Sciatic nerve (tissue), 2 donors: ENCODE data around the gene ADGRL1. TPM values are rescaled to one million over a fixed set of nuclear protein-coding genes. Genes with fewer than 3 reads are reported as not detected.

ENCODE experiments used
- ATAC-seq: fragments of 200-7000 bp; cut with Tn5 transposase; one replicate; pipeline ENCODE4 v1.9.1; 2020; ENCODE audit warnings: mild to moderate bottlenecking, moderate library complexity
- DNase-seq: peaks from one replicate; pipeline ENCODE4 v3.0.0-alpha.2; 2020; ENCODE audit warnings: low spot score
- intact Hi-C: fragments of 100-400 bp; cut with DNase I; formaldehyde crosslinking; loops from one replicate; pipeline ENCODE4 v1.14.2; 2022
- total RNA-seq: library from RNA; stranded (reverse); fragmentation: NEBNext Ultra II Directional; extraction: Animal tissue kit (Norgen Biotek cat#: 25700); gene quantifications from one replicate; pipeline ENCODE4 v1.2.1, GENCODE V29; 2021
- donor health status: DM: no; HTN: no; CAD: no.
- donor health status: DM: no; HTN: no; CAD: no.

Gene ADGRL1
- total RNA-seq, 1 donor from 2014 or later = 11.8 TPM

DNA sequence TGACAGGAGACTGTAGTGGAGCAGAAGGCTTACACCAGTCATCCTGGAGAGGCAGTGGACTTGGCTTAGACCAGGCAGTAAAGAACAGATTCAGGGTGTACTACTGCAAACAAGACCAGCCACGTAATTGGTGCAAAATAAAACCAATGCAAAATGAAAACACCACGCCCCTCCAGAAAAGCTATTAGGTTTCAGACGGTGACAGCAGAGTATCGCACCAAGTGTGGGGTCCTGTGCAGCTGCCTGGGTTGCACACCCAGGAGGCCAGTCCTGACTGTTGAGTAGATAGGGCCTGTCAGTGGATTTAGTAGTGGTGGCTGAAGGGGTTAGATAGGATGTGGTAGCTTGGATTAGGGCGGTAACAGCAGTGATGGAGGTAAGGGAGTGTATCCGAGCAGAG, 83.0 kb downstream of the ADGRL1 start:
- no peak for DNase-seq
- no peak for ATAC-seq
- intact Hi-C loops = no loop called here

DNA sequence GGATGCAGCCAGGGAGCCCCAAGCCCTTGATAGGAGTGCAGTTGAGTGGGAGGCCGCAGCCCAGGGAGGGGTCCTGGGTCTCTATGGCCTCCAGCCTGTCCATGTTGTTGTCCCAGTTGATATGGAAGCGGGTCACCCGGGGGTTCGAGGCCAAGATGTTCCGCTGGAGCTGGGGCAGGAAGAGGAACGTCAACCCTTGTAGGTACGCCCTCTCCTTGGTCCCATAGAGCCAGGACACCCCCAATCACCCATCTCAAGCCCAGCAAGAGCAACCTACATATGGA, 85.5 kb downstream of the ADGRL1 start:
- intact Hi-C loops = no loop called here
- ATAC-seq (no peak), DNase-seq (no peak)

DNA sequence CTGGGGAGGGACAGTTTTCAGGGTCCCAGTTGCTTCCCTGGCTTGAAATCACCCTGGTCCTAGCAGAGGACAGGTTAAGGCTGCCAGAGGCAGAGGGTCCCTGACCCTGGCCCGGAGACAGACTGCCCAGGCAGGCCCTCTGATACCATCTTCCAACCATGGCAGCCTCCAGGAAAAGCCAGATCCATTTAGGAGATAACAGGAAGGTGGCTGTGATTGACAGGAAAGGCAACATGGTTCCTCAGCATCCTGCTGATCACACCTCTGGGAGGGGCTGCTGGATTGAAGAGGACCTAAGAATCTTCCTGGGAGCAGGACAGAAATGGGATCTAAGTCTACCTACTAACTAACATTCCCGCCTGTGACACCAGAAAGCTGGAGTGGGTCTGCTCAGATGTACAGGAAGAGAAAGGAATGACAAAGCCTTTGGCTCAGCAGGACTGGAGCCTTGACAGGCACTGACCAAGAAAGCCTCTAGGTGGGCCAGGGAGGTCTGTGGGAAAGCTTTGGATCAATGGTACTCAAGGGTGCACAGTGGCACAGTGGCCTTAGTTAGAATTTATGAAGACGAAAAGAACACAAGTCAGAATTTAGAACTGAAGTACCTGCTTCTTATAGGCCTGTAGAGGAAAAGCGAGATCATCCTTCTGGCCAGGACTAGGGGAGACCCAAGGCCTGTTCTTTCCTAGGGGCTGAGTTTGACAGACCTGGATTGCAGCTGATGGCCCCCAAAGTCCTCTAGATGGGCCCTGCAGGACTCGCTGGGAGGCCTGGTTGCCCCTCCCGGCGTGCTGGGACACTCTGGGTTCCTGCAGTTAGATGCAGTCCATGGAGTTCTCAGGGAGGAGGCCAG, 86.1 kb downstream of the ADGRL1 start:
- intact Hi-C loops = no loop called here
- DNase-seq (no peak), ATAC-seq (no peak)

DNA sequence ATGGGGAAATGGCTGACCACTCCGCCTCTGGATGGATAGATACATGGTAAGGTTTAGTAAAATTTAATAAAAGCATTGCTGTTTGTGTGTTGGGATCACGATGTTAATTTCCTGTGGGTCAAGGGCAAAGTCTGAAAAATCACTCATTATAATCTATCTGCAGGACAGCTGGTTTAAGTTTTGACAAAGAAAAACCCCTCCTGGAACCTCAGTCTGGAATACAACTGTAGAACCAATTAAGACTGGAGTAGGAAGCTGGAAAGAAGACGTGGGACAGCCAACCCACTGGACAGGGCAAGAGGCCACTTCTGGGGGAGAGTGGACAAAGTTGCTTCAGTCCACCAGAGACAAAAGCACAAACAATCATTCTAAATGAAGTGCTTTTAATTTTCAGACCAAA, 86.8 kb downstream of the ADGRL1 start:
- intact Hi-C loops = no loop called here
- DNase-seq (no peak), ATAC-seq (no peak)

DNA sequence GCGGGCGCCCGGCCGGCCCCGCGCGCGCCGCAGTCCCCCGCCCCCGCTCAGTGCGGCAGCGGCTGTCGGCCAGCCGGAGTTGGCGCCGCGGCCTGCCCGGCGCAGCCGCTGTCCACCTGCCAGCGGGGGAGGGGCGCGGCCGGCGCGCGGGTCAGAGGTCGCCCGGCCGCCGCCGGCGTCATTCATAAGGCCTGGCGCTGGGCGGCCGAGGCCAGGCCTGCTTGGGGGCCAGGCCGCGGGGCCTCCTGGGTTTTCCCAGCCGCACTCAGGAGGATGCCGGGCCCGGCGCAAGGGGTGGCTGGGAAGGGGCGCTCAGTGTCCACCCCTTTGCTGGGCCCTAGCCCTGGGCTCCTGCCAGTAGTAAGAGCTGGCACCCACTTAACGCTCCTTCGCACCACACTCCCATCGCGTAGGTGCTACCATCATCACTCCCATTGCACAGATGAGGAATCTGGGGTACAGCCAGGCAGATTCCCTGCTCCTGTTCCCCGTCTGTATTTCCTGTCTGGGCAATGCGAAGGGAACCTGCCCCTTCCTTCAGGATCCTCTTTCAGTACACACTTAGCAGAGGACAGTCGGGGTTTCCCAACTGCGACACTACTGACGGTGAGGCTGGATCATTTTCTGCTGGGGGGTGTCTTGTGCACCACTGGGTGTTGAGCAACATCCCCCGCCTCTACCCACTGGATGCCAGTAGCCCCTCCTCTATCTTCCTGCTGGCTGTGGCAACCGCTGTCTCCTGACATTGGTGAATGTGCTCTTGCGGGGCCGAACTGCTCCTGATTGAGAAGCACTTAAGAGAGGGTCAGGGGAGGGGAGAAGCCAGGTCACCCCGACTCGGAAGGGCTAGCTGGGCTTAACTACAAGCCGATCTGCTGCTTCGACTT, 87.6 kb downstream of the ADGRL1 start:
- peak; percentile 78 for ATAC-seq
- DNase-seq = peak; percentile 86
- intact Hi-C loops = no loop called here

DNA sequence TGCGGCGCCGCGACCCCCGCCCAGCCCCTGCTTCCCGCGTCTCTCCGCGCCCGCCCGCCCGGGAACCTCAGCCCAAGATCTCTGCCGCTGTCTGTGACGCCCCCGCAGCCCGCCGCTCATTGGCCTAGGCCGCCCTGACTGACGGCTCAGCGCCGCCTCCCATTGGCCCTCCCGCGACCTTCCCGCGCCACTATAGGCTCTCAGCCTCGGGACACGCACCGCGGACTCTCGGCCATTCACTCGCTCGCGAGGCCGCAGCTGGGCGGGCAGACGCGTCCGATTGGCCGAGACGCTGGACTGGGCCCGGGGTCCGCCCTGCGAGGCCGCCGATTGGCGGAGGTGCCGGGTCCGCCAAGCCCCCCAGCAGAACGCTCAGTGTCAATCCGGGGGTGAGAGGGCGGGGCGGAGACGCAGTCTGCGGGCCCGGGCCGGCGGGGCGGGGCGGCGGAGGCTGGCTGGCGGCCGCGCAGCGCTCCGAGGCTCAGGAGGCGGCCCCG, 88.3 kb downstream of the ADGRL1 start, which contains the start of gene PRKACA:
Gene PRKACA, minus strand, starts transcription at position 95 of the 497 bp plus-strand sequence. CDS start 215 bp downstream, outside the sequence.
- intact Hi-C loops = no loop called here
- DNase-seq (peak; percentile 99), ATAC-seq (peak; percentile 95)

DNA sequence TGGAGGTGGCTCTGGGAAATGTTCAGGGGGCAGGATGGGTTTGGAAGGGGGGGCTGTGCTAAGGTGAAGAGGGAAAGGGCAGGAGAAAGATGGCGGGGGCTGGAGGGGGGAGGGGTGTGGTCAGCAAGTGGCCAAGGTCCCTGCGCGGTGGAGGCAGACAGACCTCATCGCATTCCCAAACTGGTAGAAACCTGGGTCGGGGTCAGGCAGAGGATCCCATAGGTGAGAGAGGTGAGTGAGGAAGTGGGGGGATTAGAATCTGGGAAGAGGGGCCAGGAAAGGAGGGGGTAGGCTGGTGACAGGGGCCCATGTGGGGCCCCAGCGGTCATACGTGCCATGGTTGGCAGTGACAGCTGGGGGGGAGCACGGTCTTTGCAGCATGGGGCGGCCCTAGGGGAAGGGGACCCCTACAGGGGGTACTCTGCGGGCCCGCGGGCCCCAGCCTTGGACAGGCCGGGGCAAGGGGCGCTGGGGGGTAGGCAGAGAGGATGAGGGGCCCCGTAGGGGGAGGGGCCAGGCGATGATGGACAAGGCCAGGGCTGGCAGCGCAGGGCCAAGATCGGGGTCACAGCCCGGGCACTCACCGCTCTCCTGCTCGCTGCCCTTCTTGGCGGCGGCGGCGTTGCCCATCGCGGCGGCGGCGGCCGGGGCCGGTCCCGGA, 88.9 kb downstream of the ADGRL1 start:
- no peak for ATAC-seq
- peak; percentile 77 for DNase-seq
- intact Hi-C loops = no loop called here

DNA sequence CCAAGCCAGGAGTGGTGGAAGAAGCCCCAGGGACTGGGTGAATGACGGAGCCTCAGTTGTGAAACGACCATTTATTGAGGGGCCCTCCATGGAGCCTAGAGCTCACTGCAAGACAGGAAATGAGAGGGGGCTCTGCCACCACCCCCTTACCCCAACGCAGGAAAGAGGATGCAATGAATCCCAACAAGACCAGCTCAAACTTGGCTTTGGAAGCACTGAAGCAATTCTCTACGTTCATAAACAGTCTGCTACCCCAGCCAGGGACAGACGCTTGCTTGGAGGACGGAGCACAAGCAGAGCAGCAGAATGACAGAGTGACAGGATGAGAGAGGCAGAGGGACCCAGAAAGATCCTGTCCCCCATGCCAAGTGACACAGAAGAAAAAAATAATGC, 89.4 kb downstream of the ADGRL1 start:
- ATAC-seq (no peak), DNase-seq (no peak)
- intact Hi-C loops = no loop called here

DNA sequence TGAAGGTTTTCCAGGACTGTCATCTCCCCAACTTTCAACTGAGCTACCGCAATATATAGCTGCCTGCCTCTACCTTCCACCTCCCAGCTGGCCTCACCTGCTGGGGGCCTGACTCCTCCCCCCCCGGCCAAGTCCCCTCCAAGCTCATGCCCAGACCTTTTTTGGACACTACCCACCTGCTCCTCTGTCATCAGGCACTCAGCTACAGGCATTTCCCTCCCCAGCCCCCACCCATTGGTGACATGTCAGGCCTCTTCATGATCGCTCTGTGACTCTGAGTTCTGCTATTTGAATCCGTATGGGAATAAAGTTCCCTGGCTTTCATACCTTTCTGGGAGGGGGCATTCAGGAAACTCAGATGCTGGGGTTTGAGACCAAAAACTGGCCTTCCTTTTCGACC, 90.2 kb downstream of the ADGRL1 start:
- no peak for DNase-seq
- intact Hi-C loops = no loop called here
- no peak for ATAC-seq

DNA sequence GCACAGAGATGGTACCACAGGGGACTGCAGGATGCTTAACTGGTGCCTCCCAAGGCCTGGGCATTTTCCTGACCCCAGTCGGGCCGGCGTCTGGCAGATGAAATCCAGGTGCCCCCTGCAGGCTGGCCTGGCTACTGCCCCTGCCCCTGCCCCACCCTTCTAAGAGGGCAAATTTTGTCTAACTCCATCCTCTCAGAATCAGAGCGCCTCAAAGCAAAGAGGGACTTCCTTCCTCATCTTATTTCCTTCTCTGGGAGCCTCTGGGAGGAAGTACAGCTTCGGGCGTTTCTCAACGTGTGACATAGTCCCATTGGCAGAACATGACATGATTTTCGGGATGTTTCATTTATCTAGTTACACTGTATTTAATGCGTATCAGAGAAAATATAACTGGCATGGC, 91.1 kb downstream of the ADGRL1 start:
- intact Hi-C loops = no loop called here
- no peak for DNase-seq

DNA sequence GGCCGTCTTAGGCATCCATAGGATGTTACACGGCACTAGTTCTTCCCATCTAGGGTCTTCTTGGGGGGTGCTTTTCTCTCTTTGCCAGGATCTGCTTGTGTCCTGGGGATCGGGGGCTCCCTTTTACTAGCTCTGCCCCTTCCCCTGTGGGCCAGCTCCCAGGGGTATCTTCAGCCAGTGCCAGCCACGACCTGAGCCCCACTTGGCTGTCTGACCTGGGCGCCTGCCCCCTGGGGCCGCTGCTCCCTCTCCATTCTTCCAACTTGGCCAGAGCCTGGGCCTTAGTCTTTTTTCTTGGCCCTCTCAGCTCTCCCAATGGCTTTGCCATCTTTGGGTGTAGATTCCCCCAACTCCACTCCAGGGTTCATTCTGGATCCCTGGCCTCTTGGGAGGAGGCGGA, 91.5 kb downstream of the ADGRL1 start:
- DNase-seq = no peak
- intact Hi-C loops = no loop called here
- no peak for ATAC-seq

More for the DNA sequence above, 91.1 kb downstream of the ADGRL1 start:
- ATAC-seq = no peak

DNA sequence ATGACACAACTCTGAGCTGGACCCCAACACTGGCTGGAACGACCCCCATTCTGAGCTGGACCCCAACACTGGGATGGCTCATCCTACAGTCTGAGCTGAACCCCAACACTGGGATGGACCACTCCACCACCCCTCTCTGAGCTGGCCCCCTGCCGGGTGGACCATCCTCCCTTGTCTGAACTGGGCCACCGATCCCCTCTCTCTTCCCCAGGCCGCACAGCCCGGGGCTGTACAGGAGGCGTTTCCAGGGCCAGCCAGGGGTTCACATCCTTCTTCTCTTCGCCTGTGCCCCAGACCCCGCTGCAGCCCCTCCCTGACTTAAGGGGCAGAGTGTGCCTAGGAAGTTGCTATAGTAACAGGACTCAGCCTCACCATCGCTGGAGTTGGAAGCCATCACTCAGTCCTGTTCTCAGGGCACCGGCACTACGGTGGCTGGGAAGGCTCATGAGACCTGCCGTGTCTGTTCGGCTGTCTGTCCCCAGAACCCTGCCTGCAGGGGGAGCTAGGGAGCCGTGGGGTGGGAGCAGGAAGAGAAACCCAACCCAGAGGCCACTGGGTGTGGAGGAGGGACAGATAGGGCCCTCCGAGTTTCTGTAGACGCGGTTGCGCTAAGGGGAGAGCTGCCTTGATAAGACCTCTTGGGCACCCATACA, 92.1 kb downstream of the ADGRL1 start:
- intact Hi-C loops = no loop called here
- ATAC-seq (no peak), DNase-seq (peak; percentile 75)

DNA sequence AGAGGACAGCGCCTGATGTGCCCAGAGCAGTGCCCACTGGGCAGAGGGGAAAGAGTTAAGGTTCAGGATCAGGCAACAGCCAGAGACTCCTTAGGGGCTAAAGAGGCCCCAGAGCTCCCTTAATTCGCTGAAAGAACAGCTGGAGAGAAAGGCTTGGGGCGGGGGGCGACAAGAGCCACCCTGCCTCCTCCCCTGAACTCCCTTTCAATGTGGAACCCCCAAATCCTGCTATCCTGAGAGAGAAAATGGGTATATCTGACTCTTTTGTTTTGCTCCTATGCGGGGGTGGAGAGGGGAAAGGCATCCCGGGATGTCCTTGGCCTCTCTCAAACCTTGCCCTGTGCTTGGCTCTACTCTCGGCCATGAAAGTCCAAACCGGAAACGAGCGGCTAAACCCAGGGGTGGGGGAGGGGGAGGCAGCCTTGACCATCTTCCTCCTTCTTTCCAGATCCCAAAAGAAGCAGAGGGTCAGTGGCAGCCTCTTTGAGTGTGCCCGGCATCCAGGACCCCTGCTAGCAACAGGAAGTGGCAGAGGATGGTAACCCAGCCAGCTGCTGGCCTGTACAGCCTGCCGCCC, 93.1 kb downstream of the ADGRL1 start:
- DNase-seq = no peak
- ATAC-seq = peak; percentile 50
- intact Hi-C loops = no loop called here

DNA sequence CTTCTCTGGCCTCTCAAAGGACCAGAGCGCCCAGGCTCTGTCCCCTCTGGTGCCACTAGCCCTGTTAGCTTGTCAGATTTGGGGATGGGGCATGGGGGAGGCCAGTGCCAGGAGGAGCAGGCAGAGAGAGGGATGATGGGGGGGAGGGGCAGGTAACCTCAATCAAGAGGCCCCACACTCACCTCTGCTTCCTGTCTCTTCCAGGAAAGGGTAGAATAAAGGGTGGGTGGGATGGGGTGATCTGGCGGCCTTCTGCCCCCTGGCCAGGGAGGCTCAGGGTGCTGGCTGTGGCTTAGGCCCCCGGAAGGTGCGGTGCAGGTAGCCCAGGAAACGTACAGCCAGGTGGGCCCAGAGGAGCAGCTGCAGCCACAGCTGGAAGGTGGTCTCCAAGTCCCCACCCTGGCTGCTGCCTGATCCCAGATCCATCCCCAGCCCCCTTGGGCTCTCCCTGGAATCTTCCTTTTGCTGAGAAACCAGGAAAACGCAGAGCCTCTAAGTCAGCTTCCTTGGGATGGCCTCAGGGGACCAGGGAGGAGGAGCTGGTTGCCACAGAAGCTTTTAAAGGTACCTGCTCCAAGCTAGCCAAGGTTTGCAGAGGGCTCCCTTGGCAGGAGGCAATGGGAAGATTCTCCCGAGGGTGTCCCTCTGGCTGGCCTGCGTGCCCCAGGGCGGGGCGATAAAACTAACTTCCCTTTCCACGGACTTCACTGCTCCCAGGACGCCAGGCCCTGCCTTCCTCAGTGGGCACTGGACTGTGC, 93.7 kb downstream of the ADGRL1 start:
- intact Hi-C loops = no loop called here
- ATAC-seq (peak; percentile 41), DNase-seq (no peak)

DNA sequence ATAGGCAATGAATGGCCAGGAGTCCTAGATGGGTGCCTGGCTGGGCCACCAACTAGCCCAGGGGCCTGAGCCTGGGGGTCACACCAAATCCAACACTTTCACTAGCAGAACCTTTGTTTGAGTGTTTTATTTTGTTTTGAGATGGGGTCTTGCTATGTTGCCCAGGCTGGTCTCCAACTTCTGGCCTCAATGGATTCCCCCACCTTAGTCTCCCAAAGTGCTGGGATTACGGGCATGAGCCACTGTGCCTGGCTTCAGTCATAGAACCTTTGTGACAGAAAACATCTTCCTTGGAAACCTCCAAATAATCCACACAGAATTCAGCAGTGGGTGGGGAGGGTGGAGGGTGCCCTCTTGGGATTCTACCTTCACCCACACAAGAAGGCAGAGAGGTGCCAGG, 94.5 kb downstream of the ADGRL1 start:
- intact Hi-C loops = no loop called here
- DNase-seq = no peak
- no peak for ATAC-seq

DNA sequence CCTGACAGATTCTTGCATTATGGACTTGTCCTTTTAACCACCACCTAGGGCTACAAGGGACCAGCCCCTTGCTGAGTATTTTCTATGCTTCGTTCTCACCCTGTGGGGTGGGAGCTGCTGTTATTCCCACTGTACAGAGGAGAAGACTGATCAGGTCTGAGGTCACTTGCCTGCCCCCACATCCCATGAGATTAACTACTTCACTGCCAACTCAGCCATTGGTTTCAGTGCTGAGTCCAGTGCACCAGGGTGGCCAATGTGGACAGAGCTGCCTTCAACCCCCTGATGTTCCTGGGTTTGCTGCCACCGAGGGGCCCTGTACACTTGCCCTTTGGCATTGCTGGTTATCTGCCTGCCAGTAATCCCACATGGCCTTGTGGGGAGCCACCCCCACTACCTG, 95.3 kb downstream of the ADGRL1 start:
- ATAC-seq (no peak), DNase-seq (no peak)

DNA sequence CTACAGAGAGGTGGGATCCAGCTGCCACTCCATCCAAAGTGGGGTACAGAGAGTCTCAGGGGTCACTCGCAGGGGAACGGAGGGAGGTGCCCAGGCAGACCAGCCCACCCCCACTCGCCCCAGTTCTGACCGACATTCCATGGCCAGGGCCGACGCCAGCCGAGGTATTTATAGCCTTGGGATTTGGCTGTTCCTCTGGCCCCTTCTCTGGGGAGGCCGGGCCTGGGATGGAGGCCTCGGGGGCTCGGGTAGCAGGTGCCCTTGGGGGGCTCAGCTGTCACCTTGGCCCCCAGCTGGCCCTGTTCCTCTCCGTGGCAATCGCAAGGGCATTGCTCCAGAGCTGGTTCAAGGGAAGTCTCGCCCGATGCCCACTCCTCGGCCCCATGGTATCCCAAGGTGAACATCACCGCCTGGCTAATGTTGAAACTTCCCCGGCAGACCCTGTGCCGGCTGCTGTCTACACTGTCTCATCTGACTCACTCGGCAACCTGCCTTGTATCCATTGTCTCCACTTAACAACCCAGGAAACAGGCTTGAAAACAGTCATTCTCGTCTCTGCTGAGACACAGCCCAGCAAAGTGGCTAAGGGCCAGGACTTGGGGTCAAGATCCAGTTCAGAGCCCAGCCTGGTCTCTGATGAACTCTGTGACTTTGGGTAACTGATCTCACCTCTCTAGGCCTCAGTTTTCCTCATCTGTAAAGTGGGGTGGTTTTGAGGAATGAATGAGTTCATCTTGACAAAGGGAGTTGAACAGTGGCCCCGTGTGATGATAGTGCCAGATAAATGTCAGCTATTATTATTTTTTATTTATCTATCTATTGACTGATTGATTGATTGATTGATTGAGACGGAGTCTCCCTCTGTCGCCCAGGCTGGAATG, 98.1 kb downstream of the ADGRL1 start:
- no peak for ATAC-seq
- intact Hi-C loops = no loop called here
- no peak for DNase-seq

More for the DNA sequence above, 95.3 kb downstream of the ADGRL1 start:
- intact Hi-C loops = no loop called here
